ENCODE measurements around the gene GDF2. TPM values are rescaled to one million over a fixed set of nuclear protein-coding genes. Genes with fewer than 3 reads are reported as not detected.

The GDF2 gene
- total and polyA plus RNA-seq, 10 of the 15 experiments (the other 5 are each of a cell fraction or from before 2014, with no cell fraction given): not detected

DNA sequence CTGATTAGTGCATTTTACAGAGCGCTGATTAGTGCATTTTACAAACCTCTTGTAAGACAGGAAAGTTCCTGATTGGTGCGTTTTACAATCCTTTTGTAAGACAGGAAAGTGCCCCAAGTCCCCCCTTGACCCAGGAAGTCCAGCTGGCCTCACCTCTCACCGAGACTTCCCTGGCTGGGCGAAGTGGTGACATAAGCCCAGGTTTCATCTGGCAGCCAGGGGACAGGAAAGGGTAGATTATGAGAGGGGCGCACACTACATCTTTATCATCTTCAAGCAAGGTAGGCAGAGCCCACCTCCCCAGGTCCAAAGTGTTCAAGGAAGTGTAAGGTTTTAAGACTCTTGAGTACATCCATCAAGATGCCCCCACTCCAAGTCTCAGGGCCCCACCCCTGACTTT, 27.8 kb upstream of the GDF2 start:
- intact Hi-C loops (cut with micrococcal nuclease; ENCODE audit: unreplicated experiment): no loop called here
- whole genome bisulfite sequencing (ENCODE audit: insufficient coverage, insufficient replicate concordance, low lambda C conversion rate, missing lambda C conversion rate): 17% methylated on average over 5 of the region's 5 CpGs
- CTCF ChIA-PET: no interaction called here

DNA sequence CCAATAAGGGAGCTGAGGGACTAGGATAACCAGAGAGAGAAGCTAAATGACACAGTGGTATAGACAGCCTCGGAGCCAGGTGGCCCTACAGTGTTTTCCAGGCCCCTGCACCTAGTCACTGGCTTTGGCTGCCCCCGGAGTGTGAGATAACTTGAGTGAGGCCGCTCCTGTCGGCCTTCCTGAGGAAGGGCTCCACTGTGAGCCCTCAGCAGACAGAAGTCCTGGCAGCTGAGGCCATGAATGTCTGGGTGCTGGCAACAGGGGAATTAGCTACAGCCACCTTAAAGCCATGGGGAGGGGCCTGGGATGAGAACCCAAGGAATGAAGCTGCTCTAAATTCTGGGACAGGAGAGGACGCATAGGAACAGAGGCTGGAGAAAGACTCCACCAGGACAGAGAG, 26.8 kb upstream of the GDF2 start:
- Histone ChIP-seq H3K9me3 (replicated peaks; ENCODE audit: control insufficient read depth, insufficient read depth, low read length) (no peaks in the 10 kb centered on the region), H3K4me2 (ENCODE audit: control insufficient read depth, insufficient read depth) (no peak overlapping the region), H3K9ac (ENCODE audit: control insufficient read depth, insufficient read depth, low read length) (no peak overlapping the region), H3K27ac (ENCODE audit: control insufficient read depth, insufficient read depth) (no peak overlapping the region), H3K4me3 (no peak overlapping the region), H3K36me3 (ENCODE audit: control insufficient read depth in 2 of 2, insufficient read depth in 2 of 2, low read length in 1 of 2) (no peaks in the 10 kb centered on the region), H2AFZ (ENCODE audit: control insufficient read depth, low read depth, low read length) (no peak overlapping the region), H4K20me1 (ENCODE audit: control insufficient read depth, insufficient read depth) (no peaks in the 10 kb centered on the region), H3K4me1 (ENCODE audit: control insufficient read depth, insufficient read depth, low read length) (no peaks in the 10 kb centered on the region), H3K79me2 (ENCODE audit: control insufficient read depth, insufficient read depth, low read length) (no peaks in the 10 kb centered on the region), H3K27me3 (replicated peaks in 1 of 2; ENCODE audit: control insufficient read depth in 2 of 2, insufficient read depth in 2 of 2, low read length in 1 of 2) (peaks cover 0 to 9% of the 10 kb centered on the region in 2 experiments; a peak in 2 of 4 replicates)
- SMC1A ChIA-PET (ENCODE audit: uncharacterized antibody, unreplicated experiment): interaction anchor here (0.8 kb wide), 1 partner anchor 225 kb away, joined by 3 read pairs; no protein-coding TSS in a partner anchor
- POLR2A ChIA-PET: interaction anchor here (0.6 kb wide), 1 partner anchor 33 kb away, joined by 3 read pairs; no protein-coding TSS in a partner anchor
- CTCF ChIA-PET: interaction anchor here (1.0 kb wide), 1 partner anchor 248 kb away, joined by 4 read pairs; no protein-coding TSS in a partner anchor
- ATAC-seq (no peak), FAIRE-seq (no peak), DNase-seq (ENCODE audit: low read depth, low spot score) (no peak)
- in situ Hi-C loops (cut with MboI) (no loop called here), intact Hi-C loops (cut with micrococcal nuclease; ENCODE audit: unreplicated experiment) (no loop called here)
- RAD21 ChIA-PET (ENCODE audit: unreplicated experiment): no interaction called here
- TF ChIP-seq POLR2AphosphoS2 (IDR thresholded peaks at IDR 0.05; ENCODE audit: low read depth, low read length): no peak
- no peak for TF ChIP-seq SIN3A (IDR thresholded peaks at IDR 0.05; ENCODE audit: low read depth, low read length)
- TF ChIP-seq, protein P1, sequence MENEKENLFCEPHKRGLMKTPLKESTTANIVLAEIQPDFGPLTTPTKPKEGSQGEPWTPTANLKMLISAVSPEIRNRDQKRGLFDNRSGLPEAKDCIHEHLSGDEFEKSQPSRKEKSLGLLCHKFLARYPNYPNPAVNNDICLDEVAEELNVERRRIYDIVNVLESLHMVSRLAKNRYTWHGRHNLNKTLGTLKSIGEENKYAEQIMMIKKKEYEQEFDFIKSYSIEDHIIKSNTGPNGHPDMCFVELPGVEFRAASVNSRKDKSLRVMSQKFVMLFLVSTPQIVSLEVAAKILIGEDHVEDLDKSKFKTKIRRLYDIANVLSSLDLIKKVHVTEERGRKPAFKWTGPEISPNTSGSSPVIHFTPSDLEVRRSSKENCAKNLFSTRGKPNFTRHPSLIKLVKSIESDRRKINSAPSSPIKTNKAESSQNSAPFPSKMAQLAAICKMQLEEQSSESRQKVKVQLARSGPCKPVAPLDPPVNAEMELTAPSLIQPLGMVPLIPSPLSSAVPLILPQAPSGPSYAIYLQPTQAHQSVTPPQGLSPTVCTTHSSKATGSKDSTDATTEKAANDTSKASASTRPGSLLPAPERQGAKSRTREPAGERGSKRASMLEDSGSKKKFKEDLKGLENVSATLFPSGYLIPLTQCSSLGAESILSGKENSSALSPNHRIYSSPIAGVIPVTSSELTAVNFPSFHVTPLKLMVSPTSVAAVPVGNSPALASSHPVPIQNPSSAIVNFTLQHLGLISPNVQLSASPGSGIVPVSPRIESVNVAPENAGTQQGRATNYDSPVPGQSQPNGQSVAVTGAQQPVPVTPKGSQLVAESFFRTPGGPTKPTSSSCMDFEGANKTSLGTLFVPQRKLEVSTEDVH (IDR thresholded peaks at IDR 0.05; ENCODE audit: low read depth, partially characterized antibody): no peak
- TF ChIP-seq, protein P2, sequence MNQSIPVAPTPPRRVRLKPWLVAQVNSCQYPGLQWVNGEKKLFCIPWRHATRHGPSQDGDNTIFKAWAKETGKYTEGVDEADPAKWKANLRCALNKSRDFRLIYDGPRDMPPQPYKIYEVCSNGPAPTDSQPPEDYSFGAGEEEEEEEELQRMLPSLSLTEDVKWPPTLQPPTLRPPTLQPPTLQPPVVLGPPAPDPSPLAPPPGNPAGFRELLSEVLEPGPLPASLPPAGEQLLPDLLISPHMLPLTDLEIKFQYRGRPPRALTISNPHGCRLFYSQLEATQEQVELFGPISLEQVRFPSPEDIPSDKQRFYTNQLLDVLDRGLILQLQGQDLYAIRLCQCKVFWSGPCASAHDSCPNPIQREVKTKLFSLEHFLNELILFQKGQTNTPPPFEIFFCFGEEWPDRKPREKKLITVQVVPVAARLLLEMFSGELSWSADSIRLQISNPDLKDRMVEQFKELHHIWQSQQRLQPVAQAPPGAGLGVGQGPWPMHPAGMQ (IDR thresholded peaks at IDR 0.05; ENCODE audit: borderline replicate concordance): no peak
- TF ChIP-seq JUNB (IDR thresholded peaks at IDR 0.05): no peak
- no peak for TF ChIP-seq SMAD1 (IDR thresholded peaks at IDR 0.05; ENCODE audit: low read depth, partially characterized antibody)
- TF ChIP-seq KLF5 (IDR thresholded peaks at IDR 0.05; ENCODE audit: partially characterized antibody): no peak
- TF ChIP-seq BRCA1 (IDR thresholded peaks at IDR 0.05; ENCODE audit: low read depth, low read length): no peak
- TF ChIP-seq FOXM1 (IDR thresholded peaks at IDR 0.05; ENCODE audit: low read depth, low read length): no peak
- no TSS peak for BruUV-seq (replicated peaks)
- WGBS (ENCODE audit: insufficient coverage, insufficient replicate concordance, low lambda C conversion rate, missing lambda C conversion rate): 1% methylated on average over 5 of the region's 5 CpGs

More for the DNA sequence above, 27.8 kb upstream of the GDF2 start:
- Histone ChIP-seq H3K9me3 (replicated peaks; ENCODE audit: control insufficient read depth, insufficient read depth, low read length) (no peaks in the 10 kb centered on the region), H3K4me1 (ENCODE audit: control insufficient read depth, insufficient read depth, low read length) (no peaks in the 10 kb centered on the region), H2AFZ (ENCODE audit: control insufficient read depth, low read depth, low read length) (no peak overlapping the region), H3K27me3 (replicated peaks in 1 of 2; ENCODE audit: control insufficient read depth in 2 of 2, insufficient read depth in 2 of 2, low read length in 1 of 2) (peaks cover 0 to 7% of the 10 kb centered on the region in 2 experiments; a peak in 2 of 4 replicates), H3K4me2 (ENCODE audit: control insufficient read depth, insufficient read depth) (no peak overlapping the region), H3K9ac (ENCODE audit: control insufficient read depth, insufficient read depth, low read length) (no peak overlapping the region), H3K36me3 (ENCODE audit: control insufficient read depth in 2 of 2, insufficient read depth in 2 of 2, low read length in 1 of 2) (no peaks in the 10 kb centered on the region), H3K27ac (ENCODE audit: control insufficient read depth, insufficient read depth) (no peak overlapping the region), H3K4me3 (no peak overlapping the region), H4K20me1 (ENCODE audit: control insufficient read depth, insufficient read depth) (no peaks in the 10 kb centered on the region), H3K79me2 (ENCODE audit: control insufficient read depth, insufficient read depth, low read length) (no peaks in the 10 kb centered on the region)
- ChIA-PET SMC1A (ENCODE audit: uncharacterized antibody, unreplicated experiment) (interaction anchor here (0.9 kb wide), 1 partner anchor 23 kb away, joined by 3 read pairs; no protein-coding TSS in a partner anchor), POLR2A (no interaction called here), RAD21 (ENCODE audit: unreplicated experiment) (no interaction called here)
- ATAC-seq (no peak), FAIRE-seq (no peak), DNase-seq (ENCODE audit: low read depth, low spot score) (no peak)
- TF ChIP-seq DPF2 (IDR thresholded peaks at IDR 0.05) (no peak), SUZ12 (IDR thresholded peaks at IDR 0.05; ENCODE audit: unreplicated experiment) (no peak), BRCA1 (IDR thresholded peaks at IDR 0.05; ENCODE audit: low read depth, low read length) (no peak), FOXK2 (IDR thresholded peaks at IDR 0.05) (no peak)
- in situ Hi-C loops (cut with MboI): no loop called here
- no TSS peak for BruUV-seq (replicated peaks)

Data from GM12878 (cell line).